ENCODE results near the gene SACS.

GRCh38 chr13:23463661-23464060, 30.2 kb upstream of the SACS start:
- TF ChIP-seq CTCF (IDR thresholded peaks at IDR 0.05; ENCODE audit: low read depth, low read length, poor library complexity, severe bottlenecking): no peak
- no peak for TF ChIP-seq EZH2phosphoT487 (IDR thresholded peaks at IDR 0.05; ENCODE audit: borderline replicate concordance, low read length)
